GM10266 (cell line): ENCODE results near the gene ST7.
A peak's percentile ranks its signal among the peaks of the same experiment; 100 is the strongest.

Experiments used
- DNase-seq: peaks from one replicate; pipeline ENCODE4 v3.0.0; 2012; ENCODE audit errors: extremely low spot score
- TF ChIP-seq, protein P1 (sequence below): IDR thresholded peaks from 2 replicates; pipeline ENCODE4 v1.5.1; 2012; ENCODE audit warnings: mild to moderate bottlenecking, low read depth; ENCODE audit not compliant: control insufficient read depth, insufficient read depth; ENCODE audit errors: missing control alignments

The ST7 gene

DNA sequence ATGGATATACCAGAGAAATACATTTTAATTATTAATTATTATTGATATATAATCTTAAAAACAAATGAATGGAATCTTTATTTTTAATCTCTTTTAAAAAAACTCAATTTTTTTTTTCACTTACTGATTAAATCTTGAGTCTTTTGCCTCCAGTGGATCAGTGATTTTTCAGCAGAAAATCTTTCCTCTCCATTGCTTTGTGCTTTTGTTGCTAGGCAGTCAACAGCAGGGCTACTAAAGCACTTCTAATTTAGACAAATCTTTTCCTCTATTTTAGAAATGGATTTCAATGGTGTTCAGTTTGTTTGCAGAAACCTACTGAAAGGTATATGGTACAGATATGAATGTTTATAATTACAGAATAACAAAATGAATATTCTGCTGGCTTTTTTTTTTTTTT, 143.6 kb downstream of the ST7 start:
- no peak for DNase-seq
- TF ChIP-seq, protein P1, sequence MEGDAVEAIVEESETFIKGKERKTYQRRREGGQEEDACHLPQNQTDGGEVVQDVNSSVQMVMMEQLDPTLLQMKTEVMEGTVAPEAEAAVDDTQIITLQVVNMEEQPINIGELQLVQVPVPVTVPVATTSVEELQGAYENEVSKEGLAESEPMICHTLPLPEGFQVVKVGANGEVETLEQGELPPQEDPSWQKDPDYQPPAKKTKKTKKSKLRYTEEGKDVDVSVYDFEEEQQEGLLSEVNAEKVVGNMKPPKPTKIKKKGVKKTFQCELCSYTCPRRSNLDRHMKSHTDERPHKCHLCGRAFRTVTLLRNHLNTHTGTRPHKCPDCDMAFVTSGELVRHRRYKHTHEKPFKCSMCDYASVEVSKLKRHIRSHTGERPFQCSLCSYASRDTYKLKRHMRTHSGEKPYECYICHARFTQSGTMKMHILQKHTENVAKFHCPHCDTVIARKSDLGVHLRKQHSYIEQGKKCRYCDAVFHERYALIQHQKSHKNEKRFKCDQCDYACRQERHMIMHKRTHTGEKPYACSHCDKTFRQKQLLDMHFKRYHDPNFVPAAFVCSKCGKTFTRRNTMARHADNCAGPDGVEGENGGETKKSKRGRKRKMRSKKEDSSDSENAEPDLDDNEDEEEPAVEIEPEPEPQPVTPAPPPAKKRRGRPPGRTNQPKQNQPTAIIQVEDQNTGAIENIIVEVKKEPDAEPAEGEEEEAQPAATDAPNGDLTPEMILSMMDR: no peak

DNA sequence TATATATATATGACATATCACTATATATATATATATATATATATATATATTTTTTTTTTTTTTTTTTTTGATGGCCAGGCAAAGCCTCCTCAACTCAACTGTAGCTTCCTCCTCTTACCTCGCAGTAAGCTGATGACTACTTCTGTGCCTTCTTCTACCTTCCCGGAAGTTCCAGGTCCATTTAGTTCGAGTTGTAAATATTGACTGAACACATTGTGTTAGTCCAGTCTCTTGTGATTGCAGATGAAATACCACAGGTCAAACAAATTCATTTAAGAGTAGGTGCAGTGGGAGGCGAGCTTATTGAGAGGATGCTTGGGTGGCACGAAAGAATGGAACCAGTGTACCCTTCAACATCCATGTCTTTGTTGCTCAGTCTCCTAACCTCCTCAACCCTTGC, 144.6 kb downstream of the ST7 start:
- DNase-seq: no peak
- TF ChIP-seq, protein P1: no peak

DNA sequence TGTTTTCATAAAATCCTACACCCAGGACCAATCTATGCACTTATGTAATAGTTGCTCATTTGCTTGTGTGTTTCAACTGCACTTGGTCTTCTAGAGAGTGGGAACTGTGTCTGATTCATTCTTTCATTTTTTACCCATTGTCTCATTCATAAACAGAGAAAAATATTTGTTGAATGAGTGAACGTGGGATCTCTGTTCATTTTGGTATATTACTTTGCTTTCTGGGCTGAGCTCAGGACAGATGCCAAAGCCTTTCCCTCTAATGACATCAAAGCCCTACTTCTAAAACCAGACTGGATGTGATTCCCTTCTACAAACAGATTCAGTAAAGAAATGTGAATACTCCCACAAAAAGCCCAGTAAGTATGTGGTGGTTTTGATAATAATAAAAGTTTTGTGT, 145.2 kb downstream of the ST7 start:
- DNase-seq: no peak

DNA sequence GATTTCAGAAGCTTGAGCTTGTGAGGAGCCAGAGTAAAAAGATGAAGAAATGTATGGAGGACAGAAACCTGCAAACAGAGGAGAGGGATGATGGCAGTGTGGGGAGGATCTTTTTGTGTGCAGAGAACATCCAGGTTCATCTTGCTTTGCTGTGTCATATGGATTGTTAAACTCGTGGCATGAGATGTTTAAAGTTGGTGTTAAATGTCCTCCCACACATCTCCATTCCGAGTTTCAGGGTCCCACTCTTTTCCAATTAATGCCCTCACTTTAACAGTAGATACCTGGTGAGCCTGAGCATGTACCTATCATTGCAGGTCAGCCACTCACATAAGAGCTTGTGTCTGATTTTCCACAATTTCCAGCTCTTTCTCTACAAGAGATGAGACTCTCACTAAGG, 147.7 kb downstream of the ST7 start:
- TF ChIP-seq, protein P1: no peak

More for the DNA sequence above, 145.2 kb downstream of the ST7 start:
- TF ChIP-seq, protein P1: no peak

GRCh38 chr7:117110480-117111315, 157.4 kb downstream of the ST7 start:
- TF ChIP-seq, protein P1: no peak
- peak; percentile 68 for DNase-seq

More for the DNA sequence above, 147.7 kb downstream of the ST7 start:
- DNase-seq: no peak

GRCh38 chr7:117111535-117111934, 158.2 kb downstream of the ST7 start:
- TF ChIP-seq, protein P1: no peak
- DNase-seq: no peak

DNA sequence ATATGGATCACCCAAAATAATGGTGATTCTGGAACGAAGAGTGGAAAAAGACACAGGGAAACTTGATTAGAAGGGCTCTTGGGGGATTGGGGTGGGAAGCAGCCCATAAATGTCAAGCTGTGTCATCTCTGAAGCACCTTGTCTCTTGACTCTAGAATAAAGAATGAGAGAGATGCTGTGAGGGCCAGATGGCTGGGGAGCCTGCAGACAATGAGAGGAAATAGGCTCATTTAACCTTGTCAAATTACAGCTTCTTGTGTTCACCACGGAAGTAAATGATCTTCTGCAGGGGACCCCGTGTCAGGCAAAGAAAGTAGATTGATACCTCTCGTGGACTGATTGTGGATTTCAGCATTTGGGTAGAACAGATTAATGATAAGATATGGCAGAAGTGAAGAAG, 159.3 kb downstream of the ST7 start:
- TF ChIP-seq, protein P1: no peak
- DNase-seq: no peak
